ENCODE data around the gene MAGEE2.
"Not testable (repeated sequence)": the region's sequence is repeated elsewhere in the genome, so short reads cannot be mapped to it uniquely, and the experiment has no call there.

MAGEE2 gene, protein sequence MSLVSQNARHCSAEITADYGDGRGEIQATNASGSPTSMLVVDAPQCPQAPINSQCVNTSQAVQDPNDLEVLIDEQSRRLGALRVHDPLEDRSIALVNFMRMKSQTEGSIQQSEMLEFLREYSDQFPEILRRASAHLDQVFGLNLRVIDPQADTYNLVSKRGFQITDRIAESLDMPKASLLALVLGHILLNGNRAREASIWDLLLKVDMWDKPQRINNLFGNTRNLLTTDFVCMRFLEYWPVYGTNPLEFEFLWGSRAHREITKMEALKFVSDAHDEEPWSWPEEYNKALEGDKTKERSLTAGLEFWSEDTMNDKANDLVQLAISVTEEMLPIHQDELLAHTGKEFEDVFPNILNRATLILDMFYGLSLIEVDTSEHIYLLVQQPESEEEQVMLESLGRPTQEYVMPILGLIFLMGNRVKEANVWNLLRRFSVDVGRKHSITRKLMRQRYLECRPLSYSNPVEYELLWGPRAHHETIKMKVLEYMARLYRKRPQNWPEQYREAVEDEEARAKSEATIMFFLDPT

DNA sequence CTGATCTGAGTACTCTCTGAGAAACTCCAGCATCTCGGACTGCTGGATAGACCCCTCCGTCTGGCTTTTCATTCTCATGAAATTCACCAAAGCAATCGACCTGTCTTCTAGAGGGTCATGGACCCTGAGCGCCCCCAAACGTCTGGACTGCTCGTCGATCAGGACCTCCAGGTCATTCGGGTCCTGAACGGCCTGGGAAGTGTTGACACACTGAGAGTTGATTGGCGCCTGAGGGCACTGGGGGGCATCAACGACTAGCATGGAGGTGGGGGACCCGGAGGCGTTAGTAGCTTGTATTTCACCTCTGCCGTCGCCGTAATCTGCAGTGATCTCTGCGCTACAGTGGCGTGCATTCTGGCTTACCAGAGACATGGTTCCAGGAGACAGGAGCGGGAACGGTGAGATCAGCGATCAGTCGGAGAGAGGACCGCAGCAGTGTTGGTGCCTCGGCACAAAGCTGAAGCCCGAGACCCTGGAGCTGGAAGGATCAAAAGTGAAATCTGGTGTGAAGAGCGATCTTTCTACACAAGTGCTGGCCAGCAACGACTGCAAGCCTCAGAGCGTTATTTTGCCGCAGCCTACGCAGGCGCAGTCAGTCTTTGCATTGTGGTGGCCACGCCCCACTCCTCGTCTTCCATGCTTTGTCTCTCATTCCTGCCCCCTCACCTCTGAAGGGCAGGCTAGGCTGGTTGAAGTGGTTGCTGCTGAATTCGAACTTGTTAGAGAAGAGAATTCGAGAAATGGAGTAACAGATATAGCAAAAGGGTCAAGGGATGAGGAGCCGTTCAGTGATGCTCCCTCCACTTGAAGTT lies at the start of gene MAGEE2:
Gene MAGEE2, minus strand, starts transcription at position 575 of the 812 bp plus-strand sequence. Its CDS starts 203 bp downstream, at position 372.
- DNase-seq, result no peak

DNA sequence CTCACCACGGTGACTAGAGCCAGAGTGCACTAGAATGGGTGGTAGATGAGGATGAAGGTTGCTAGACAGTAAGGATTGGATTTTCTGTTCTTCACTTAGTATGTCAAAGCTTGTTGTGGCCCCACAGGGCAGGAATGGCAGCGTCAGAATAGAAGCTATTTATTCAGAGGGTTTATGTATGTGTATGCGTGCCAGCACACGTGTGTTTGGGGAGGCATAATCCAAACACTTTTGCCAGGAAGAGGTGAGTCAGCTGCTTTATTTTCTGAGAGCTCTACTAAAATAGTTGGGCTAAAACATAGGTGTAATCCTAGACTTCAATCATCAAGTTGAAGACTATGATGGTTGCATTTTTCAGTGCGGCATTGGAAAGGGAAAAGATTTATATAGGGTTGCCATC lies 1.2 kb upstream of the MAGEE2 start:
- no peak for DNase-seq

DNA sequence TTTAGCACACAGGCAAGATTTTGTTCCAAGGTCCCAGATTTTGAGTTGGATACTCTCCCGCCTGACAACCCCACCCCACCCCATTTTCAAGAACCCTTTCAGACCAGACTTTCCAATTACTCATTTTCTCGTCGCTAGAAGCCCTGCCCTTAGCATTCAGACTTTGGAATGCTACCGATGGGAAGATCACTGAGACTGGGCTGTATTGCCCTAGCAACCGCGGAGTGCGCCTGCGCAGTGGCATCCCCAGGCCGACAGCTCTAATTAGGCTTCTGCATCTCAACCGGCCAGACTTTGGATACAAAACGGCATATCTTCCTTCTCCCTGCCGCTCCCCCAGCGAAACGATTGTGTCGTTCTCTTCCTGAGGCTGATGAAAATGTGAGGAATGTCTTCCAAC lies 3.4 kb downstream of the MAGEE2 start:
- DNase-seq, result no peak

DNA sequence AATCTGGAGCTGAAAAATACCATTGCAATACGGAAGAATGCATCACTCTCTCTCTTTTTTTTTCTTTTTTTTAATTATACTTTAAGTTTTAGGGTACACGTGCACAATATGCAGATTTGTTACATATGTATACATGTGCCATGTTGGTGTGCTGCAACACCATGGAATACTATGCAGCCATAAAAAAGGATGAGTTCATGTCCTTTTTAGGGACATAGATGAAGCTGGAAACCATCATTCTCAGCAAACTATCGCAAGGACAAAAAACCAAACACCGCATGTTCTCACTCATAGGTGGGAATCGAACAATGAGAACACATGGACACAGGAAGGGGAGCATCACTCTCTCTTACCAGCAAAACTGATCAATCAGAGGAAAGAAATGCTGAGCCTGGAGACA lies 17.0 kb downstream of the MAGEE2 start:
- not testable (repeated sequence) for DNase-seq

DNA sequence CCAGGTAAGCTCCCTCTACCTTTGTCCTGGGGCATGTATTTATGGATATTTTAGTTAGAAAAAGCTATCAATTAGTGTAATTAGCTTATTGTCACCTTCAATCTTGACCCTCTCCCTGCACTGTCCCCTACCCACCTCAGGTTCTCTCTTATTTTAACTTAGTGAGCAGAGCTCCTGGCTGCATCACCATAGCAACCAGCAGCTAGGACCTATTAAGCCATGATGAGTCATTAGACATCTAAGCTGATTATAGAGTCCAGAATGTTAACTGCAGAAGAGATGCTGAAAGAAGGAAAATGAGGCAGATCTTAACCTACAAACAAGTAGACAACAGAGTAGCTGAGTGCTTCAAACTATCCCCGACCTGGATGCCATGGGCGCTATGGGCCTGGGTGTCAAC lies 36.6 kb downstream of the MAGEE2 start:
- no peak for DNase-seq

DNA sequence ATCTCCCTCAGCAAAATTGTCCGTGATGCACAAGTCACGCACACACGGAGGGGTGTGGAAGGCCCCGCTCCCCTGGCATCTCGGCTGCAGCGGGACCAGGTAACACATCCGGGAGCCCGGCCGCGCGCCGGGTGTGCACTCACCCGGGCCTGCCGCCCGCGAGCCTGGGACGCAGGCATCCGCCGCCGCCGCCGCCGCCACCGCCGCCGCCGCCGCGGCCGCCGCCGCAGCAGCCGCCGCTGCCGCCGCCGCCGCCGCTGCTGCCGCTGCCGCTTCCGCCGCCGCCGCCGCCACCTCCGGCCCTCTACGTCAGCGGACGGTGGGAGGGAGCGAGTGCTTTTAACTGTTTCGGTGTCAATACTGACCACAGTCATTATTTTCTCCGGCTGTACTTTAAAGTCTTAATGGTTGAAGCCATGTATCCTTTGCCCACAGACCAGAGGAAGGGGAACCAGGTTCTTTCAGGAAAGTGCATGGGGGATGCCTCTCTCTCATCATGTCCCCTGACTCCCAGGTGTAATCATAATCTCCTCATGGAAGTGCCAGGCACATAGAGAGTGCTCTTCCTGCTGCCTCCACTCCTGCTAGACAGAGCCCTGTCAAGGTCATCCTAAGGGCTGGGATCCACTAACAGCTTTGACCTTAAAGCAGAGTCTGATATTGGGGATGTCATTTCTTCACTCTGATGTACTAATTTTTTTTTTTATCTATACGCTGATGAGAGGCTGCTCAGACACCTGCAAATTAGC lies 38.0 kb downstream of the MAGEE2 start:
- DNase-seq, result no peak

Data from NCI-H446 treated with DMSO at 0.1 percent for 48 hours (cell line).